Trophoblast cell (in vitro differentiated cells and primary cell): ENCODE measurements around the gene GALNT9.

ENCODE experiments used
- DNase-seq, 2 donors: peaks; one replicate each; pipeline ENCODE4 v3.0.0-alpha.2; 2016
- H2AFZ ChIP-seq: 2 replicates; pipeline ENCODE4 v1.6.1; 2013; ENCODE audit warnings: low read length, moderate library complexity, mild to moderate bottlenecking; ENCODE audit not compliant: insufficient read depth, poor library complexity
- H2AK5ac ChIP-seq: 2 replicates; pipeline ENCODE4 v1.6.1; 2013; ENCODE audit warnings: mild to moderate bottlenecking, low read length
- H2BK120ac ChIP-seq: 2 replicates; pipeline ENCODE4 v1.6.1; 2013; ENCODE audit warnings: low read length, mild to moderate bottlenecking, moderate library complexity; ENCODE audit not compliant: insufficient read depth, poor library complexity
- H2BK12ac ChIP-seq: 2 replicates; pipeline ENCODE4 v1.6.1; 2013; ENCODE audit warnings: mild to moderate bottlenecking, low read length, moderate library complexity
- H2BK5ac ChIP-seq: 2 replicates; pipeline ENCODE4 v1.6.1; 2013; ENCODE audit warnings: low read length, low read depth, moderate library complexity, mild to moderate bottlenecking; ENCODE audit not compliant: poor library complexity
- H3K14ac ChIP-seq: 2 replicates; pipeline ENCODE4 v1.6.1; 2013; ENCODE audit warnings: mild to moderate bottlenecking, low read length
- H3K18ac ChIP-seq: 2 replicates; pipeline ENCODE4 v1.6.1; 2013; ENCODE audit warnings: mild to moderate bottlenecking, low read length
- H3K23ac ChIP-seq: 2 replicates; pipeline ENCODE4 v1.6.1; 2013; ENCODE audit warnings: low read length
- H3K27ac ChIP-seq: 2 replicates; pipeline ENCODE4 v1.5.1; 2013; ENCODE audit warnings: low read depth, mild to moderate bottlenecking, inconsistent platforms, low read length, moderate library complexity
- H3K27me3 ChIP-seq: 2 replicates; pipeline ENCODE4 v1.6.1; 2013; ENCODE audit warnings: inconsistent platforms, mild to moderate bottlenecking, low read length, moderate library complexity; ENCODE audit not compliant: insufficient read depth
- H3K36me3 ChIP-seq, 2 experiments: 1 replicate in 1 of 2; 2 replicates in 1 of 2; pipeline ENCODE4 v1.6.1; 2013; ENCODE audit warnings: low read length in 2 of 2, mild to moderate bottlenecking in 2 of 2, moderate library complexity in 1 of 2; ENCODE audit not compliant: insufficient read depth in 2 of 2, control insufficient read depth in 1 of 2
- H3K4ac ChIP-seq: 2 replicates; pipeline ENCODE4 v1.6.1; 2013; ENCODE audit warnings: low read depth, mild to moderate bottlenecking, low read length, moderate library complexity
- H3K4me1 ChIP-seq, 2 experiments: 1 replicate in 1 of 2; 2 replicates in 1 of 2; pipeline ENCODE4 v1.6.1; 2013; ENCODE audit warnings: low read length in 2 of 2, mild to moderate bottlenecking in 2 of 2, moderate library complexity in 1 of 2; ENCODE audit not compliant: insufficient read depth in 2 of 2, control insufficient read depth in 1 of 2
- H3K4me2 ChIP-seq: 2 replicates; pipeline ENCODE4 v1.6.1; 2013; ENCODE audit warnings: inconsistent platforms, mild to moderate bottlenecking, low read length, moderate library complexity
- H3K4me3 ChIP-seq: 2 replicates; pipeline ENCODE4 v1.5.1; 2013; ENCODE audit warnings: mild to moderate bottlenecking, low read depth, low read length, inconsistent platforms
- H3K79me1 ChIP-seq: one replicate; pipeline ENCODE4 v1.6.1; 2013; ENCODE audit warnings: low read length
- H3K79me2 ChIP-seq: 2 replicates; pipeline ENCODE4 v1.6.1; 2013; ENCODE audit warnings: low read length, mild to moderate bottlenecking; ENCODE audit not compliant: control insufficient read depth, insufficient read depth, poor library complexity
- H3K9ac ChIP-seq: 2 replicates; pipeline ENCODE4 v1.6.1; 2013; ENCODE audit warnings: mild to moderate bottlenecking, low read length
- H3K9me3 ChIP-seq: 2 replicates; pipeline ENCODE4 v1.6.1; 2013; ENCODE audit warnings: low read depth, mild to moderate bottlenecking, control low read depth, inconsistent platforms, low read length; ENCODE audit not compliant: insufficient read depth
- H4K12ac ChIP-seq: 2 replicates; pipeline ENCODE4 v1.6.1; 2013; ENCODE audit warnings: low read depth, mild to moderate bottlenecking, low read length, moderate library complexity
- H4K8ac ChIP-seq: 2 replicates; pipeline ENCODE4 v1.6.1; 2013; ENCODE audit warnings: low read depth, mild to moderate bottlenecking, low read length, moderate library complexity
- H4K91ac ChIP-seq: one replicate; pipeline ENCODE4 v1.6.1; 2013; ENCODE audit warnings: low read depth, mild to moderate bottlenecking, low read length, moderate library complexity
- WGBS: extraction: QIAGEN DNeasy Blood & Tissue Kit; methylation state at CpG from one replicate; pipeline ENCODE4 v1.1.7; 2013; ENCODE audit warnings: missing lambda C conversion rate; ENCODE audit not compliant: insufficient read length, insufficient coverage; ENCODE audit errors: extremely low coverage; 5-methylcytosine and 5-hydroxymethylcytosine counted together

The GALNT9 gene

GRCh38 chr12:132216354-132216987, 112.9 kb downstream of the GALNT9 start:
- Histone ChIP-seq H3K4me1 (no peaks in the 10 kb centered on the region), H3K27ac (no peak overlapping the region), H3K36me3 (no peaks in the 10 kb centered on the region), H3K23ac (no peak overlapping the region), H3K18ac (no peak overlapping the region), H3K4me3 (no peak overlapping the region), H2AK5ac (no peak overlapping the region), H2BK12ac (no peak overlapping the region), H2BK120ac (no peak overlapping the region), H3K4me2 (no peak overlapping the region), H4K91ac (no peak overlapping the region), H3K79me1 (no peaks in the 10 kb centered on the region), H2BK5ac (no peak overlapping the region), H3K9me3 (peaks cover 12% of the 10 kb centered on the region), H3K14ac (no peak overlapping the region), H3K79me2 (no peaks in the 10 kb centered on the region), H4K12ac (no peak overlapping the region), H2AFZ (no peak overlapping the region), H4K8ac (no peak overlapping the region), H3K9ac (no peak overlapping the region), H3K27me3 (no peaks in the 10 kb centered on the region), H3K4ac (no peak overlapping the region)
- no peak for DNase-seq
- WGBS = no CpG with 5 or more reads among the region's 21 CpGs

GRCh38 chr12:132215299-132215989, 113.9 kb downstream of the GALNT9 start:
- H3K14ac ChIP-seq = no peak overlapping the region
- no peak overlapping the region for H4K12ac ChIP-seq
- H2BK120ac ChIP-seq = no peak overlapping the region
- no peak overlapping the region for H2AFZ ChIP-seq
- H3K79me1 ChIP-seq = no peaks in the 10 kb centered on the region
- H4K8ac ChIP-seq = no peak overlapping the region
- H3K23ac ChIP-seq = no peak overlapping the region
- H3K79me2 ChIP-seq = no peaks in the 10 kb centered on the region
- no peak overlapping the region for H3K9ac ChIP-seq
- no peak overlapping the region for H2AK5ac ChIP-seq
- no peak overlapping the region for H3K4me3 ChIP-seq
- no peak overlapping the region for H3K18ac ChIP-seq
- H3K4me2 ChIP-seq = no peak overlapping the region
- H3K27me3 ChIP-seq = no peaks in the 10 kb centered on the region
- WGBS = no CpG with 5 or more reads among the region's 28 CpGs
- H2BK12ac ChIP-seq = no peak overlapping the region
- no peaks in the 10 kb centered on the region for H3K36me3 ChIP-seq
- H3K4ac ChIP-seq = no peak overlapping the region
- H3K27ac ChIP-seq = no peak overlapping the region
- no peak overlapping the region for H4K91ac ChIP-seq
- peaks cover 17% of the 10 kb centered on the region for H3K9me3 ChIP-seq
- no peak for DNase-seq
- H3K4me1 ChIP-seq = no peaks in the 10 kb centered on the region
- H2BK5ac ChIP-seq = no peak overlapping the region

GRCh38 chr12:132214891-132215290, 114.5 kb downstream of the GALNT9 start:
- no peak overlapping the region for H2BK5ac ChIP-seq
- no peak overlapping the region for H4K12ac ChIP-seq
- H3K4me2 ChIP-seq = no peak overlapping the region
- no peak overlapping the region for H3K14ac ChIP-seq
- H2AK5ac ChIP-seq = no peak overlapping the region
- H3K23ac ChIP-seq = no peak overlapping the region
- no peak overlapping the region for H3K9ac ChIP-seq
- H3K79me2 ChIP-seq = no peaks in the 10 kb centered on the region
- H3K4me1 ChIP-seq = no peaks in the 10 kb centered on the region
- no CpG with 5 or more reads among the region's 22 CpGs for WGBS
- no peak for DNase-seq
- H3K4me3 ChIP-seq = no peak overlapping the region
- H2BK12ac ChIP-seq = no peak overlapping the region
- H3K27me3 ChIP-seq = no peaks in the 10 kb centered on the region
- peaks cover 18% of the 10 kb centered on the region for H3K9me3 ChIP-seq
- H4K8ac ChIP-seq = no peak overlapping the region
- H3K18ac ChIP-seq = no peak overlapping the region
- H2BK120ac ChIP-seq = no peak overlapping the region
- H3K4ac ChIP-seq = no peak overlapping the region
- no peaks in the 10 kb centered on the region for H3K79me1 ChIP-seq
- no peaks in the 10 kb centered on the region for H3K36me3 ChIP-seq
- H2AFZ ChIP-seq = no peak overlapping the region
- no peak overlapping the region for H3K27ac ChIP-seq
- no peak overlapping the region for H4K91ac ChIP-seq

- Histone ChIP-seq H2AFZ (no peak overlapping the region), H2BK12ac (no peak overlapping the region), H4K8ac (no peak overlapping the region), H2AK5ac (no peak overlapping the region), H3K4me2 (no peak overlapping the region), H2BK120ac (no peak overlapping the region), H3K79me1 (no peaks in the 10 kb centered on the region), H3K4ac (no peak overlapping the region), H4K91ac (no peak overlapping the region), H3K79me2 (no peaks in the 10 kb centered on the region), H3K23ac (no peak overlapping the region), H2BK5ac (no peak overlapping the region), H3K14ac (no peak overlapping the region), H3K36me3 (no peaks in the 10 kb centered on the region), H3K4me3 (no peak overlapping the region), H3K27me3 (no peaks in the 10 kb centered on the region), H3K27ac (no peak overlapping the region), H3K4me1 (no peaks in the 10 kb centered on the region), H4K12ac (no peak overlapping the region), H3K18ac (no peak overlapping the region), H3K9ac (no peak overlapping the region), H3K9me3 (peaks cover 16% of the 10 kb centered on the region)
- DNase-seq = no peak
- no CpG with 5 or more reads among the region's 13 CpGs for WGBS
These were observed 115.3 kb downstream of the GALNT9 start for GRCh38 chr12:132214161-132214476.
